A673 (cell line): ENCODE results near the gene BTG2. TPM values are rescaled to one million over a fixed set of nuclear protein-coding genes. Genes with fewer than 3 reads are reported as not detected.
"Not testable (repeated sequence)": the region's sequence is repeated elsewhere in the genome, so short reads cannot be mapped to it uniquely, and the experiment has no call there.

Source experiments
- Bru-seq: library from RNA; stranded (reverse); fragments of 400-500 nt; gene quantifications from one replicate; lab custom pipeline; 2021; lab: Mats Ljungman, UMichigan
- BruChase-seq, 2 experiments: library from RNA; stranded (reverse); fragments of 400-500 nt; gene quantifications; one replicate each; lab custom pipeline; 2021; lab: Mats Ljungman, UMichigan
- BruUV-seq: library from RNA; stranded (reverse); fragments of 400-500 nt; replicated peaks from 2 replicates; lab custom pipeline; 2021; lab: Mats Ljungman, UMichigan
- CTCF ChIA-PET: fragments of 300-600 bp; sonication (Branson Sonifier 250); formaldehyde crosslinking; loops from one replicate; lab custom pipeline; 2022; ENCODE audit warnings: antibody characterized with exemption; lab: Charles Lee
- POLR2A ChIA-PET: fragments of 300-600 bp; sonication (Branson Sonifier 250); formaldehyde crosslinking; loops from one replicate; lab custom pipeline; 2022; ENCODE audit warnings: antibody characterized with exemption; ENCODE audit not compliant: low non-redundant PET; lab: Charles Lee
- DNase-seq: peaks from one replicate; pipeline ENCODE4 v3.0.0-alpha.2; 2015; ENCODE audit warnings: low spot score
- H3K27ac ChIP-seq: fragments of 200-600 bp; sonication (generic); 2 replicates; pipeline ENCODE4 v1.5.1; 2016; ENCODE audit warnings: mixed run types, low read depth, mild to moderate bottlenecking, mixed read lengths, antibody characterized with exemption, low read length; ENCODE audit not compliant: poor library complexity, severe bottlenecking
- H3K27me3 ChIP-seq: fragments of 200-600 bp; sonication (generic); replicated peaks from 2 replicates; pipeline ENCODE4 v1.6.1; 2017; ENCODE audit warnings: mixed run types, low read depth, mild to moderate bottlenecking, mixed read lengths, antibody characterized with exemption, low read length; ENCODE audit not compliant: insufficient read depth, poor library complexity
- H3K36me3 ChIP-seq: fragments of 200-600 bp; sonication (generic); 2 replicates; pipeline ENCODE4 v1.6.1; 2016; ENCODE audit warnings: mixed run types, mild to moderate bottlenecking, mixed read lengths, antibody characterized with exemption, low read length; ENCODE audit not compliant: insufficient read depth, poor library complexity, severe bottlenecking
- H3K4me1 ChIP-seq: fragments of 200-600 bp; sonication (generic); 2 replicates; pipeline ENCODE4 v1.6.1; 2017; ENCODE audit warnings: mixed run types, mild to moderate bottlenecking, mixed read lengths, antibody characterized with exemption, low read length; ENCODE audit not compliant: insufficient read depth, poor library complexity, severe bottlenecking
- H3K4me3 ChIP-seq: fragments of 200-600 bp; sonication (generic); 2 replicates; pipeline ENCODE4 v1.5.1; 2016; ENCODE audit warnings: low read depth, mixed run types, mild to moderate bottlenecking, mixed read lengths, low read length; ENCODE audit not compliant: poor library complexity, severe bottlenecking
- H3K9me3 ChIP-seq: fragments of 200-600 bp; sonication (generic); 2 replicates; pipeline ENCODE4 v1.6.1; 2016; ENCODE audit warnings: mixed run types, low read depth, mild to moderate bottlenecking, mixed read lengths, antibody characterized with exemption, low read length; ENCODE audit not compliant: poor library complexity, severe bottlenecking
- CTCF ChIP-seq: fragments of 300-800, 200-600 bp; sonication (generic); conservative IDR thresholded peaks from 2 replicates; pipeline ENCODE4 v1.5.1; 2017; ENCODE audit warnings: low read depth, mild to moderate bottlenecking, antibody characterized with exemption, low read length, moderate library complexity, mixed read lengths
- EZH2 ChIP-seq: fragments of 200-600 bp; sonication (generic); IDR thresholded peaks from 2 replicates; pipeline ENCODE4 v1.6.1; 2017; ENCODE audit warnings: borderline replicate concordance, low read depth, mild to moderate bottlenecking, mixed read lengths, antibody characterized with exemption, low read length; ENCODE audit not compliant: poor library complexity, severe bottlenecking
- intact Hi-C: fragments of 100-400 bp; cut with micrococcal nuclease; formaldehyde crosslinking; loops from one replicate; pipeline ENCODE4 v1.10.0; 2022; ENCODE audit not compliant: unreplicated experiment
- long read RNA-seq: library from polyadenylated mRNA; stranded (forward); transcript quantifications from one replicate; pipeline ENCODE4 v2.0.0, GENCODE V29; 2022
- total RNA-seq: library from RNA; stranded (reverse); gene quantifications from 2 replicates; pipeline ENCODE4 v1.2.3, GENCODE V29; 2021

The BTG2 gene
- total RNA-seq, result 8.5 and 9.3 TPM in 2 replicates
- Bru-seq, nascent RNA, result percentile 72 among the genes with signal in this experiment
- percentile 77 among the genes with signal in this experiment for BruChase-seq, experiment 1, labeled RNA remaining after a 2-hour chase
- BruChase-seq, experiment 2, labeled RNA remaining after a 6-hour chase, result percentile 54 among the genes with signal in this experiment
- long read RNA-seq, transcript BTG2-201 (2 exons, 2,712 nt), result major isoform, 7 of 10 reads
- long read RNA-seq, partial matches to known transcripts, result 0 of 10 reads
- long read RNA-seq, other reads (novel, unspliced or antisense), result 3 of 10 reads

GRCh38 chr1:203304919-203305808 is at the start of gene BTG2:
BTG2 (plus strand) TSS chr1:203305519; CDS start chr1:203305607, 88 bp downstream.
- peak; percentile 89 for DNase-seq
- peak within 1 kb of the TSS; percentile 80 for H3K27ac ChIP-seq
- H3K4me1 ChIP-seq, result peaks cover 18% of the 10 kb centered on the region
- intact Hi-C loops, result no loop called here
- no peaks in the 10 kb centered on the region for H3K27me3 ChIP-seq
- H3K36me3 ChIP-seq, result no peaks in the 10 kb centered on the region
- TF ChIP-seq EZH2 (no peak), CTCF (no peak)
- H3K4me3 ChIP-seq, result peak within 1 kb of the TSS; percentile 72
- TSS peak; percentile 91 for BruUV-seq
- POLR2A ChIA-PET, result interaction anchor here (0.5 to 0.7 kb wide), 3 partner anchors 21 to 1017 kb away, joined by 3 to 6 read pairs (median 6); no protein-coding TSS in a partner anchor
- H3K9me3 ChIP-seq, result no peaks in the 10 kb centered on the region
- CTCF ChIA-PET, result interaction anchor here (1.9 kb wide), 1 partner anchor 22 kb away, joined by 5 read pairs; no protein-coding TSS in a partner anchor

- H3K27ac ChIP-seq, DNase-seq, H3K4me3 ChIP-seq, H3K36me3 ChIP-seq, POLR2A ChIA-PET, intact Hi-C loops, BruUV-seq, H3K9me3 ChIP-seq: not testable (repeated sequence)
- CTCF ChIA-PET, result interaction anchor here (0.6 kb wide), 1 partner anchor 808 kb away, joined by 3 read pairs; no protein-coding TSS in a partner anchor
- Histone ChIP-seq H3K4me1 (peaks cover 15% of the 10 kb centered on the region), H3K27me3 (peaks cover 11% of the 10 kb centered on the region)
Measured at GRCh38 chr1:203256636-203257035, 48.7 kb upstream of the BTG2 start.

- DNase-seq, result no peak
- H3K4me3 ChIP-seq, result no peak overlapping the region
- no peak overlapping the region for H3K27ac ChIP-seq
- ChIA-PET CTCF (no interaction called here), POLR2A (no interaction called here)
- BruUV-seq, result no TSS peak
- TF ChIP-seq CTCF, result no peak
- no peak for TF ChIP-seq EZH2
- no peaks in the 10 kb centered on the region for H3K27me3 ChIP-seq
- intact Hi-C loops, result no loop called here
- no peaks in the 10 kb centered on the region for H3K4me1 ChIP-seq
- no peaks in the 10 kb centered on the region for H3K9me3 ChIP-seq
- H3K36me3 ChIP-seq, result no peaks in the 10 kb centered on the region
Measured at GRCh38 chr1:203263496-203263895, 41.8 kb upstream of the BTG2 start.
